Measurements from ENCODE around the gene EIPR1. TPM values are rescaled to one million over a fixed set of nuclear protein-coding genes. Genes with fewer than 3 reads are reported as not detected.

EIPR1 gene
- total RNA-seq, 1 experiment from 2014 or later: 69.5 TPM

Other genes starting within 250 kb of the EIPR1 start
- gene TRAPPC12, start 1.9 kb upstream of the EIPR1 start, total RNA-seq (2014; rRNA removed; shearing (Covaris generic)): 42.2 and 54.2 TPM in 2 replicates
- gene ADI1, start 141.7 kb upstream of the EIPR1 start, total RNA-seq (2014; rRNA removed; shearing (Covaris generic)): 48.4 and 63.2 TPM in 2 replicates
- gene RNASEH1, start 180.5 kb upstream of the EIPR1 start, total RNA-seq (2014; rRNA removed; shearing (Covaris generic)): 36.6 and 41.7 TPM in 2 replicates
- 3,161 and 4,026 TPM in 2 replicates for gene RPS7, start 197.4 kb upstream of the EIPR1 start, total RNA-seq (2014; rRNA removed; shearing (Covaris generic))
- gene COLEC11, start 217.3 kb upstream of the EIPR1 start, total RNA-seq (2014; rRNA removed; shearing (Covaris generic)): 2.1 TPM in 1 of 2 replicates, not detected in the other